ENCODE results near the gene KCNJ10. TPM values are rescaled to one million over a fixed set of nuclear protein-coding genes. Genes with fewer than 3 reads are reported as not detected.

Gene KCNJ10
- total and polyA plus RNA-seq, 2 of the 13 experiments (the other 11 are each of a cell fraction or from before 2014, with no cell fraction given): 4.4 to 10.3 TPM

DNA sequence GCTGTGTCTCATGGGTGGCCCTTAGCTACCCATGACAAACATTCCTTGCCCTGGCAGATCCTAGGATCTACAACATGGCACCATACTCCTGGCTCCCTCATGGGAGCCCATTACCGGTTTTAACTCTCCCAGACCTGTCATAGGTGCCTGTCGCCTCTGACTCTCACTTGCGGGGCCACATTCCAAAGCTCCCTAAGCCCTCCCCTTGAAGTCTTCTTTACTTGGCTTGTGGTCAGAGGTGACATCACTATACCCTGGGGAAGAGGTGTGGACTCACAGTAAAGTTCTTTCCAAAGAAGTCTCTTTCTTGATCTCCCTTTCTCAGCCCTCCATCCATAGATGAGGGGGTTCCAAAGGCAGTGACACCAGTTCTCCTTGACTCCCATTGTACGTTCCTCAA lies 110.5 kb downstream of the KCNJ10 start (continued):
- TF ChIP-seq, protein P1, sequence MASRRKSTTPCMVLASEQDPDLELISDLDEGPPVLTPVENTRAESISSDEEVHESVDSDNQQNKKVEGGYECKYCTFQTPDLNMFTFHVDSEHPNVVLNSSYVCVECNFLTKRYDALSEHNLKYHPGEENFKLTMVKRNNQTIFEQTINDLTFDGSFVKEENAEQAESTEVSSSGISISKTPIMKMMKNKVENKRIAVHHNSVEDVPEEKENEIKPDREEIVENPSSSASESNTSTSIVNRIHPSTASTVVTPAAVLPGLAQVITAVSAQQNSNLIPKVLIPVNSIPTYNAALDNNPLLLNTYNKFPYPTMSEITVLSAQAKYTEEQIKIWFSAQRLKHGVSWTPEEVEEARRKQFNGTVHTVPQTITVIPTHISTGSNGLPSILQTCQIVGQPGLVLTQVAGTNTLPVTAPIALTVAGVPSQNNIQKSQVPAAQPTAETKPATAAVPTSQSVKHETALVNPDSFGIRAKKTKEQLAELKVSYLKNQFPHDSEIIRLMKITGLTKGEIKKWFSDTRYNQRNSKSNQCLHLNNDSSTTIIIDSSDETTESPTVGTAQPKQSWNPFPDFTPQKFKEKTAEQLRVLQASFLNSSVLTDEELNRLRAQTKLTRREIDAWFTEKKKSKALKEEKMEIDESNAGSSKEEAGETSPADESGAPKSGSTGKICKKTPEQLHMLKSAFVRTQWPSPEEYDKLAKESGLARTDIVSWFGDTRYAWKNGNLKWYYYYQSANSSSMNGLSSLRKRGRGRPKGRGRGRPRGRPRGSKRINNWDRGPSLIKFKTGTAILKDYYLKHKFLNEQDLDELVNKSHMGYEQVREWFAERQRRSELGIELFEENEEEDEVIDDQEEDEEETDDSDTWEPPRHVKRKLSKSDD (CRISPR knock-in tag; IDR thresholded peaks at IDR 0.05; ENCODE audit: low read depth): no peak
- TF ChIP-seq SMAD3 (CRISPR knock-in tag; IDR thresholded peaks at IDR 0.05) (no peak), HDAC2 (CRISPR knock-in tag; IDR thresholded peaks at IDR 0.05) (no peak), NFKB2 (CRISPR knock-in tag; IDR thresholded peaks at IDR 0.05; ENCODE audit: borderline replicate concordance) (no peak)

DNA sequence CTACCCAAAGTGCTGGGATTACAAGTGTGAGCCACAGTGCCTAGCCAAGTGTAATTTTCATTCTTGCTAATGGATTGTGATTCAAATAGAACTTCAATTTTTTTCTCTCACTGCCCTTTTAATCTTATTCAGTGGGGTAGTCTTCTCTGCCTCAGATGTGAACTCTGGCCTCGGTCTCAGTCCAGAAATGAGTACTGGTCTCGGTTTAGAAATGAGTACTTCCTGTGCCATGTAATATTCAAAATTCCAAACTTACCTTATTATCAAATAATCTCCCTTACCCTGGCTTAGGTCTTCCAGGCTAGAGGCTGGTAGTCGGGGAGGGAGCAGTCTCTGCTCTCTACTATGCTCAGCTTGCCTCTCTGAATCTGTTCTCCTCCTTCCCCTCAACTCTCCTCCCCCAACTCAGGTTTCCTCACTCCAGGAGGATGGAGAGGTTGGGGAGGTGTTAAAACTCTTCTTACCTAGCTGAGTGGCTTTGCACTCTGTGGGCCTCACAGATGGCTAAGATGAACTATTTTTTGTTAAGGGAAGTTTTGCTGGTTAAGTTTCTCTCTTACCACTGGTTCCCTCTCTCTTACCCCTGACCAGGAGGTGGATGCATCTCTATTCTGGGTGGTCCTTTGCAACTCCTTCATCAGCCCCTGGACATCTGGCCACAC lies 111.1 kb downstream of the KCNJ10 start:
- H4K20me1 ChIP-seq (ENCODE audit: insufficient read depth, low read length): no peaks in the 10 kb centered on the region
- H3K79me2 ChIP-seq (ENCODE audit: insufficient read depth, low read length): no peaks in the 10 kb centered on the region
- intact Hi-C loops (cut with micrococcal nuclease; ENCODE audit: unreplicated experiment) (no loop called here), in situ Hi-C loops (cut with HindIII; ENCODE audit: extremely low pct_ligation_motif_present, low pct_unique_long_range_greater_than_20kb) (no loop called here)
- H3K27ac ChIP-seq (ENCODE audit: extremely low read length, insufficient read depth, low read length): no peak overlapping the region
- H3K27me3 ChIP-seq (ENCODE audit: control insufficient read depth in 1 of 2, insufficient read depth in 2 of 2, low read length in 2 of 2): peaks cover 0 to 10% of the 10 kb centered on the region in 2 experiments; a peak in 2 of 5 replicates
- no peaks in the 10 kb centered on the region for H3K9me3 ChIP-seq (ENCODE audit: low read length)
- DNase-seq (ENCODE audit: low spot score) (no peak), ATAC-seq (no peak), FAIRE-seq (no peak)
- no peak overlapping the region for H3K9ac ChIP-seq (ENCODE audit: insufficient read depth, low read depth, low read length)
- H3K4me3 ChIP-seq (replicated peaks in 1 of 3; ENCODE audit: insufficient read depth in 1 of 3, low read depth in 2 of 3, low read length in 3 of 3): no peak overlapping the region
- H3K4me2 ChIP-seq (ENCODE audit: low read depth, low read length): no peak overlapping the region
- ChIA-PET POLR2A (no interaction called here), CTCF (ENCODE audit: low intra/inter-chr PET ratio, low total read pairs) (no interaction called here)
- 1% methylated on average over 3 of the region's 3 CpGs for WGBS (ENCODE audit: low lambda C conversion rate)
- no peaks in the 10 kb centered on the region for H3K4me1 ChIP-seq (ENCODE audit: insufficient read depth, low read length)
- no peak for TF ChIP-seq ZNF235 (CRISPR knock-in tag; IDR thresholded peaks at IDR 0.05; ENCODE audit: borderline replicate concordance)
- no peak for TF ChIP-seq KDM6A (CRISPR knock-in tag; IDR thresholded peaks at IDR 0.05; ENCODE audit: low read depth)
- no peak overlapping the region for H2AFZ ChIP-seq (ENCODE audit: low read length)
- no TSS peak for BruUV-seq (replicated peaks)
- no peaks in the 10 kb centered on the region for H3K36me3 ChIP-seq (replicated peaks in 1 of 2; ENCODE audit: control insufficient read depth in 1 of 2, insufficient read depth in 2 of 2, low read length in 2 of 2)

Data from HepG2 (cell line).